Endothelial cell (in vitro differentiated cells): ENCODE data around the gene MFSD12. TPM values are rescaled to one million over a fixed set of nuclear protein-coding genes. Genes with fewer than 3 reads are reported as not detected.

Source experiments
- DNase-seq: peaks from one replicate; pipeline ENCODE4 v3.0.0; 2021; ENCODE audit warnings: low spot score
- H3K27ac Mint-ChIP-seq: one replicate; pipeline ENCODE4 v1.8.0; 2021; ENCODE audit warnings: mixed read lengths, inconsistent platforms; ENCODE audit not compliant: unreplicated experiment
- H3K27me3 Mint-ChIP-seq: one replicate; pipeline ENCODE4 v1.8.0; 2021; ENCODE audit warnings: mild to moderate bottlenecking, moderate library complexity, mixed read lengths, inconsistent platforms; ENCODE audit not compliant: unreplicated experiment
- H3K36me3 Mint-ChIP-seq: one replicate; pipeline ENCODE4 v1.8.0; 2021; ENCODE audit warnings: mild to moderate bottlenecking, low read depth, mixed read lengths, inconsistent platforms; ENCODE audit not compliant: unreplicated experiment
- H3K4me1 Mint-ChIP-seq: one replicate; pipeline ENCODE4 v1.8.0; 2021; ENCODE audit warnings: mild to moderate bottlenecking, mixed read lengths, inconsistent platforms; ENCODE audit not compliant: unreplicated experiment
- H3K4me3 Mint-ChIP-seq: one replicate; pipeline ENCODE4 v1.8.0; 2021; ENCODE audit warnings: mild to moderate bottlenecking, mixed read lengths, inconsistent platforms; ENCODE audit not compliant: unreplicated experiment
- H3K9me3 Mint-ChIP-seq: one replicate; pipeline ENCODE4 v1.8.0; 2021; ENCODE audit warnings: mixed read lengths, inconsistent platforms; ENCODE audit not compliant: unreplicated experiment
- total RNA-seq: library from RNA; stranded (reverse); fragmentation: NEBNext Ultra II Directional; extraction: Animal tissue kit (Norgen Biotek cat#: 25700); gene quantifications from one replicate; pipeline ENCODE4 v1.2.1, GENCODE V29; 2021; ENCODE audit not compliant: unreplicated experiment
- TF ChIP-seq, protein P1 (sequence below): fragments of 200-600 bp; sonication (generic); IDR thresholded peaks from one replicate; pipeline ENCODE4 v1.5.0; 2021; ENCODE audit warnings: antibody characterized with exemption; ENCODE audit not compliant: unreplicated experiment

The MFSD12 gene
- total RNA-seq, 1 donor from 2014 or later: 54.5 TPM

DNA sequence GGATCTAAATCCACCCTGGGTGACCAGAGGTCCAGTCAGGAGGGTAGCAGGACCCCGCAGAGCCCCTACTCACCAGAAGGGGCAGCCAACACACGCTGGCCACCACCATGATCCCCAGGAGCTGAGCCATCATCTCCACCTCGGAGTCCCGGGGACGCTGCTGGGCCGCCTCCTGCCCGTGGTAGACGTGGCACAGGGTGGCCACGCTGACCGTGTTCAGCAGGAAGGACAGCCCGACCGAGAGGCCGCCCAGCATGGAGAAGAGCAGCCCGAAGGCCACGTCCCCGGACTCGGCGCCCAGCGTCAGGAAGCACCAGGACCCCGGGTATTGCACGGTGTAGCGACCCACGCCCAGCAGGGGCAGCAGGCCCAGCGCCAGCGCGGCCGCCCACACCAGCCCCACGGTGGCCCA is 42.4 kb upstream of the MFSD12 start:
- DNase-seq: peak; percentile 40

DNA sequence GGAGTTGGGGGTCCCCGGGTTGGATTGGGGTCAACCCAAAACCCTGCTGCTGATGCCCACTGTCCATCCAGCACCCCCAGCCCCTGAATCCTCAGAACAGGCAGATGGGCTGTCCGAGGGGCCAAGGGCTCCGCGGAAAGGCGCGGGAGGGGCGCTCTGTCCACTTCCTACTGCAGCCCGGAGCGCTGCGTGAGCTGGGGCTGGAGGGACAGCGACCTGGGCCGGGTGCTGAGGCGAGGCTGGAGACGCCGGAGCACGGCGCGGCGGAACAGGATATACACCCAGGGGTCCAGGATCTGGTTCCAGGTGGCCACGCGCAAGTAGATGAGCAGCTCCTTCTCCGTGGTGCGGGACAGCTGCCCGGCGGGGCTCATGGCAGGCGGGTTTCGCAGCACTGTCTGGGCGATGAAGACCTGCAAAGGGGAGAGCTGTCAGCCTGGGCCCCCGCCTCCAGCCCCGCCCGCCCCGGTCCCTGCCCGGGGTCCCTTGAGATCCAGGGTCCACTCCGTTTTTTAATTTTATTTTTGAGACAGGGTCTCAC is 38.2 kb upstream of the MFSD12 start:
- H3K27me3 Mint-ChIP-seq: peaks cover 3% of the 10 kb centered on the region
- H3K9me3 Mint-ChIP-seq: no peaks in the 10 kb centered on the region
- TF ChIP-seq, protein P1, sequence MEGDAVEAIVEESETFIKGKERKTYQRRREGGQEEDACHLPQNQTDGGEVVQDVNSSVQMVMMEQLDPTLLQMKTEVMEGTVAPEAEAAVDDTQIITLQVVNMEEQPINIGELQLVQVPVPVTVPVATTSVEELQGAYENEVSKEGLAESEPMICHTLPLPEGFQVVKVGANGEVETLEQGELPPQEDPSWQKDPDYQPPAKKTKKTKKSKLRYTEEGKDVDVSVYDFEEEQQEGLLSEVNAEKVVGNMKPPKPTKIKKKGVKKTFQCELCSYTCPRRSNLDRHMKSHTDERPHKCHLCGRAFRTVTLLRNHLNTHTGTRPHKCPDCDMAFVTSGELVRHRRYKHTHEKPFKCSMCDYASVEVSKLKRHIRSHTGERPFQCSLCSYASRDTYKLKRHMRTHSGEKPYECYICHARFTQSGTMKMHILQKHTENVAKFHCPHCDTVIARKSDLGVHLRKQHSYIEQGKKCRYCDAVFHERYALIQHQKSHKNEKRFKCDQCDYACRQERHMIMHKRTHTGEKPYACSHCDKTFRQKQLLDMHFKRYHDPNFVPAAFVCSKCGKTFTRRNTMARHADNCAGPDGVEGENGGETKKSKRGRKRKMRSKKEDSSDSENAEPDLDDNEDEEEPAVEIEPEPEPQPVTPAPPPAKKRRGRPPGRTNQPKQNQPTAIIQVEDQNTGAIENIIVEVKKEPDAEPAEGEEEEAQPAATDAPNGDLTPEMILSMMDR: no peak
- H3K27ac Mint-ChIP-seq: no peak overlapping the region
- H3K36me3 Mint-ChIP-seq: peaks cover 5% of the 10 kb centered on the region
- no peak for DNase-seq
- H3K4me1 Mint-ChIP-seq: no peaks in the 10 kb centered on the region
- H3K4me3 Mint-ChIP-seq: no peak overlapping the region

More for the DNA sequence above, 42.4 kb upstream of the MFSD12 start:
- TF ChIP-seq, protein P1: peak; percentile 23
- Mint-ChIP-seq H3K27ac (no peak overlapping the region), H3K36me3 (no peaks in the 10 kb centered on the region), H3K4me3 (no peak overlapping the region), H3K4me1 (no peaks in the 10 kb centered on the region), H3K27me3 (peaks cover 1% of the 10 kb centered on the region), H3K9me3 (no peaks in the 10 kb centered on the region)

DNA sequence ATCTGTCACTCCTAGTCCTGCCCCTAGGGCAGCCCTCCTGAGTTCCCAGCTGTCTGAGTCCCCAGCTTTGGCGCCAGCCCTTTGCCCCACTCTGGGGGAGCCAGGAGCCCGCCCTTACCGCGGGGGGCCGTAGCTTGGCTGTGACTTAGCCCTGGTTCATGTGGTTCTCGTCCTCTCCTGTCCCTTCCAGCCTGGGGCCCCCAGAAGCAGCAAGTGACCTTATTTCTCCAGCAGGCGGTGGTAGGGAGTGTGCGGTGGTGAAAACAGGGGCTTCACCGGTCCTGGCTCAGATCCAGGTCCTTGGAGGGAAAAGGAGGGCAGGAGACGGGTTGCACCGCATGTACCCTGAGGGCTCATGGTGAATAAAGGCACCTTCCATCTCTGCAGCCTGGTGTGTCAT is 35.8 kb upstream of the MFSD12 start:
- Mint-ChIP-seq H3K27me3 (peaks cover 4% of the 10 kb centered on the region), H3K9me3 (no peaks in the 10 kb centered on the region), H3K27ac (no peak overlapping the region), H3K4me1 (no peaks in the 10 kb centered on the region), H3K4me3 (no peak overlapping the region), H3K36me3 (peaks cover 9% of the 10 kb centered on the region)
- TF ChIP-seq, protein P1: no peak
- no peak for DNase-seq

DNA sequence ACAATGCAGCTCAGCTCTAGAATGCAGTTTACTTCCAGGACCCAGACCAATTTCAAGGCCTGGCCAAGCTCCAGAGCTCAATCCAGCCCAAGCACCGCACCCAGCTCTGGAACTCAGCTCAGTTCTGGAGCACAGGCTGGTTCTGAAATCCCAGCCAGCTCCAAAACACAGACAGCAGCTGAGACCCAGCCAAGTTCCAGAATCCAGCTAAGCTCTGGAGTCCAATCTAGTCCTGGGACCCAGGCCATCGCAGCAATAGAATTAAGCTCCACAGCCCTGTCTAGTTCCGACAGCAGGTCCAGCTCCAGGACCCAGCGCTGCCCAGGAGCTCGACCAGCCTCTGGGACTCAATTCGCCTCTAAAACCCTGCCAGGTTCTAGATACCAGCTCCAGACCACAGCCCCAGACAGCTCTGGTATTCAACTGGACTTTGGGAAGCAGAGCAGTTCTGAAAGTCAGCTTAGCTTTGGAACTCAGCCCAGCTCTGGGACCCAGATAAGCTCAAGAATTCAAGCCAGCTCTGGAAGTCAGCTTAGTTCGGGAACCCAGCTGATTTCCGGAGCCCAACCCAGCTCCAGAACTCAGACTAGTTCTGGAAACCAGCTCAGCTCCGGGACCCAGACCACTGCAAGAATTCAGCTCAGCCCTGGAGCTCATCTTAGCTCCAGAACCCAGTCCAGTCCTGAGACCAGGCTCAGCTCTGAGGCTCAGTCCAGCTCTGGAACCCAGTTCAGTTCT is 34.7 kb upstream of the MFSD12 start:
- H3K36me3 Mint-ChIP-seq: peaks cover 9% of the 10 kb centered on the region
- H3K4me3 Mint-ChIP-seq: no peak overlapping the region
- DNase-seq: no peak
- H3K27me3 Mint-ChIP-seq: peaks cover 4% of the 10 kb centered on the region
- no peaks in the 10 kb centered on the region for H3K9me3 Mint-ChIP-seq
- H3K27ac Mint-ChIP-seq: no peak overlapping the region
- TF ChIP-seq, protein P1: no peak
- H3K4me1 Mint-ChIP-seq: no peaks in the 10 kb centered on the region

DNA sequence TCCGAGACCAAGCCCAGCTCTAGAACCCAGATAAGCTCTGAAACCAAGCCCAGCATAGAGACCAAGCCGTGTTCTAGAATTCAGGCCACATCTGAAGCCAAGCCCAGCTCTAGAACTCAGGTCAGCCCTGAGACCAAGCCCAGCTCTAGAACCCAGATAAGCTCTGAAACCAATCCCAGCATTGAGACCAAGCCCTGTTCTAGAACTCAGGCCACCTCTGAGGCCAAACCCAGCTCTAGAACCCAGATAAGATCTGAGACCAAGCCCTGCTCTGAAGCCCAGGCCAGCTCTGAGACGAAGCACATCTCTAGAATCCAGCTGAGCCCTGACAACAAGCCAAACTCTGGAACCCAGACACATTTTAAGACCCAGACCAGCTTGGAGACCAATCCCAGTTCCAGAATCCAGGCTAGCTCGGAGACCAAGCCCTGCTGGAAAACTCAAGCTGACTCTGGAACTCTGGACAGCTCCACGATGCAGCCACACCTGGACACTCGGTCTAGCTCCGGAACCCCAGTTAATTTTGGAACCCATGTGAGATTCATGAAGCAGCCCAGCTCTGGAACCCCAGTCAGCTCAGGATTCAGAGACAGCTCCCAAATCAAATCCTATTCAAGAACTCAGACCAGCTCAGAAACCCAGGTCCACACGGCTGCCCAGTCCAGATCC is 33.7 kb upstream of the MFSD12 start:
- H3K4me1 Mint-ChIP-seq: no peaks in the 10 kb centered on the region
- TF ChIP-seq, protein P1: no peak
- no peak overlapping the region for H3K4me3 Mint-ChIP-seq
- no peaks in the 10 kb centered on the region for H3K9me3 Mint-ChIP-seq
- no peak for DNase-seq
- peaks cover 4% of the 10 kb centered on the region for H3K27me3 Mint-ChIP-seq
- H3K27ac Mint-ChIP-seq: no peak overlapping the region
- peaks cover 9% of the 10 kb centered on the region for H3K36me3 Mint-ChIP-seq
